AG09309 (cell line): ENCODE data around the gene BMP7.

Experiments used
- DNase-seq: peaks from one replicate; pipeline ENCODE4 v3.0.0-alpha.2; 2010; ENCODE audit warnings: low read depth
- H3K4me3 ChIP-seq: 2 replicates; pipeline ENCODE4 v1.5.1; 2011; ENCODE audit warnings: mild to moderate bottlenecking, low read depth, low read length, moderate library complexity; ENCODE audit not compliant: control insufficient read depth
- CTCF ChIP-seq: IDR thresholded peaks from 2 replicates; pipeline ENCODE4 v1.5.1; 2011; ENCODE audit warnings: mild to moderate bottlenecking, low read depth, low read length, inconsistent platforms; ENCODE audit not compliant: insufficient read depth, control insufficient read depth; ENCODE audit errors: missing control alignments

The BMP7 gene

GRCh38 chr20:57294550-57294949, 28.1 kb upstream of the BMP7 start:
- no peak for TF ChIP-seq CTCF
- no peak for DNase-seq
- H3K4me3 ChIP-seq = no peak overlapping the region

DNA sequence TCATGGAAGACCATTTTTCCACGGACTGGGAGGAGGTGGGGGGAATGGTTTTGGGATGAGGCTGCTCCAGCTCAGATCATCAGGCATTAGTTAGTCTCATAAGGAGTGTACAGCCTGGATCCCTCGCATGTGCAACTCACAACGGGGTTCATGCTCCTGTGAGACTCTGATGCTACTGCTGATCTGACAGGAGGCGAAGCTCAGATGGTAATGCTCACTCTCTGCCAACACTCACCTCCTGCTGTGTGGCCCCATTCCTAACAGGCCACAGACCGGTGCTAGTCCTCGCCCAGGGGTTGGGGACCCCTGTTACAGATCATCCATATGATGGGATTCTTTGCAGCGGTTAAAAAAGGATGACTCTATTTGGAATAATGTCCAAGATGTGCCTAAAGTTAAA, 27.6 kb upstream of the BMP7 start:
- no peak for DNase-seq
- H3K4me3 ChIP-seq = no peak overlapping the region
- no peak for TF ChIP-seq CTCF

DNA sequence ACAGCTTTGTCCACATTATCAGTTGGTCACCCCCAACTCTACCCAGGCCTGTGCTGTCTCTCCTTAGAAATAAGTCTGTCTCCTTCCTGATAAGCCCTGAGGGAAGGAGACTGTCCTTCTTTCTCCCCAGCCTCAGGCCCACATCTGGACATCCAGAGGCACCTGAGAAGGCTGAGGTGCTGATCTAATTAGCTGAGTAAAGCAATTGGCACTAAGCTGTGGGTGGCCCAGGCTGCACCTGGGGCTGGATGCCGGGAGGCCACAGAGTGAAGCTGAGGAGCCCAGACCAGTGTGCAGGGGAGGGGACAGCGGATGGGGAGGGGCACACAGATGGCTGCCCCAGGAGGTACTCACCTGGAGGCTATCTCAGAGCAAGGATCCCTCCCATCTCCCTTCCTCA, 26.2 kb upstream of the BMP7 start:
- no peak overlapping the region for H3K4me3 ChIP-seq
- no peak for TF ChIP-seq CTCF

DNA sequence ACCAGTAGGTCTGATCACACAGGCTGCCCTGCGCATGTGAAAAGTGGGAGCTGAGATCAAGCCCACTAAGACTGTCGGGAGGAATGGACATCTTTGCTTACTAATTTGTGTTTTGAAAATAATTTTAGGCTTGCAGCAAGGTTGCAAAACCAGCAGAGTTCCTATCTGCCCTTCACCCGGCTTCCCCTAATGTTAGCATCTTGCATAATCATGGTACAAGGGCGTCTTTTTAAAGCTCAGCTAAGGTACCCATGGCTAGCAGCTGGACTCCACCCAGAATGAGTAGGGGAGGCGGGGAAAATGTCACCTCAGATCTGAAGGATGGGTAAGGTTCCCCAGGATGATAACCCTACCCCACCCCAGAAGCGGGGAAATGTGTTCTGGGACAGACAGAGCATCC, 25.3 kb upstream of the BMP7 start:
- no peak for TF ChIP-seq CTCF
- no peak overlapping the region for H3K4me3 ChIP-seq

More for the DNA sequence above, 26.2 kb upstream of the BMP7 start:
- DNase-seq = no peak

DNA sequence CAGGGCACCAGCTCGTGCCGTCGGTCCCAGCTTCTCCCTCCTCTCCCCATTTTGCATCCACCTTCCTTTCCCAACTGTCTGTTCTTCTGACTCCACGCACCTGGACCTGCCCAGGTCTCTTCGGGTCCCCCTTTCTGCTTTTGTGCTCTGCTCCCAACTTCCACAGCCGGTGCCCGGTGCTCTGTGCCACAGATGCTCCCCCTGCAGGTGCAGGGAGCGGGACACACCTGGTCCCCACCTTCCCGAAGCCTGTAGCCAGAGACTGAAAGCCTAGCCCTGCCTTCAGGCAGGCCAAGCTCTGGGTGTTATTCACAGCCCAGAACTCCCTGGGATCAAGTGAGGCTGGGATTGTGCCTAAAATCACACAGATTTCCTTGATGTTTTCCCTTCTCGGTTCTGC, 24.6 kb upstream of the BMP7 start:
- H3K4me3 ChIP-seq = no peak overlapping the region
- no peak for DNase-seq
- TF ChIP-seq CTCF = no peak

More for the DNA sequence above, 25.3 kb upstream of the BMP7 start:
- no peak for DNase-seq

- H3K4me3 ChIP-seq = no peak overlapping the region
- no peak for TF ChIP-seq CTCF
- DNase-seq = no peak
These were observed 23.7 kb upstream of the BMP7 start for GRCh38 chr20:57290178-57290484.
